ENCODE measurements around the gene GPR27.

The GPR27 gene

GRCh38 chr3:71753701-71754609, at the start of gene GPR27:
GPR27 (plus strand) TSS chr3:71753855; CDS start chr3:71754050, 195 bp downstream.
- DNase-seq (ENCODE audit: low read depth in 3 of 3) = peak in 1 of 3 experiments; percentile 19

GRCh38 chr3:71704915-71705314, 48.7 kb upstream of the GPR27 start:
- no peak for DNase-seq (ENCODE audit: low read depth in 3 of 3)

GRCh38 chr3:71705681-71706080, 48.0 kb upstream of the GPR27 start:
- no peak for DNase-seq (ENCODE audit: low read depth in 3 of 3)

- DNase-seq (ENCODE audit: low read depth in 3 of 3) = no peak
Measured at GRCh38 chr3:71707595-71707994, 46.1 kb upstream of the GPR27 start.

GRCh38 chr3:71708476-71709105, 45.1 kb upstream of the GPR27 start:
- no peak for DNase-seq (ENCODE audit: low read depth in 3 of 3)

- DNase-seq (ENCODE audit: low read depth in 3 of 3) = no peak
Measured at GRCh38 chr3:71709908-71710511, 43.6 kb upstream of the GPR27 start.

GRCh38 chr3:71710906-71711494, 42.7 kb upstream of the GPR27 start:
- no peak for DNase-seq (ENCODE audit: low read depth in 3 of 3)

GRCh38 chr3:71713041-71713440, 40.6 kb upstream of the GPR27 start:
- DNase-seq (ENCODE audit: low read depth in 3 of 3) = no peak

- DNase-seq (ENCODE audit: low read depth in 3 of 3) = no peak
Measured at GRCh38 chr3:71714595-71714994, 39.1 kb upstream of the GPR27 start.

- DNase-seq (ENCODE audit: low read depth in 3 of 3) = no peak
Measured at GRCh38 chr3:71718072-71718471, 35.6 kb upstream of the GPR27 start.

GRCh38 chr3:71721002-71721401, 32.7 kb upstream of the GPR27 start:
- DNase-seq (ENCODE audit: low read depth in 3 of 3) = no peak

GRCh38 chr3:71721651-71722157, 32.0 kb upstream of the GPR27 start:
- no peak for DNase-seq (ENCODE audit: low read depth in 3 of 3)

GRCh38 chr3:71722693-71723092, 31.0 kb upstream of the GPR27 start:
- DNase-seq (ENCODE audit: low read depth in 3 of 3) = no peak

GRCh38 chr3:71723452-71724170, 30.0 kb upstream of the GPR27 start:
- DNase-seq (ENCODE audit: low read depth in 3 of 3) = peak in 1 of 3 experiments; percentile 33

GRCh38 chr3:71724171-71724453, 29.5 kb upstream of the GPR27 start:
- DNase-seq (ENCODE audit: low read depth in 3 of 3) = no peak

GRCh38 chr3:71724584-71725270, 28.9 kb upstream of the GPR27 start:
- peak in 1 of 3 experiments; percentile 42 for DNase-seq (ENCODE audit: low read depth in 3 of 3)

- DNase-seq (ENCODE audit: low read depth in 3 of 3) = peak in 1 of 3 experiments; percentile 35
Measured at GRCh38 chr3:71725271-71725991, 28.2 kb upstream of the GPR27 start, which contains the start of gene EIF4E3. EIF4E3 (minus strand) TSS chr3:71725402; CDS start chr3:71725367, 35 bp downstream.

- DNase-seq (ENCODE audit: low read depth in 3 of 3) = peak in 1 of 3 experiments; percentile 30
Measured at GRCh38 chr3:71726146-71726545, 27.5 kb upstream of the GPR27 start.

GRCh38 chr3:71728632-71729342, 24.9 kb upstream of the GPR27 start:
- DNase-seq (ENCODE audit: low read depth in 3 of 3) = no peak

All from stimulated activated CD4-positive, alpha-beta T cell treated with anti-CD3 and anti-CD28 coated beads, TNF-alpha, amount 100 ng/mL, for 24 hours (primary cell).